H1 (cell line): Measurements from ENCODE around the gene ASPRV1. TPM values are rescaled to one million over a fixed set of nuclear protein-coding genes. Genes with fewer than 3 reads are reported as not detected.

Experiments used
- CTCF ChIA-PET: fragments of 300-600 bp; sonication (Branson Sonifier 250); formaldehyde crosslinking; loops from one replicate; lab custom pipeline; 2021; ENCODE audit not compliant: partially characterized antibody; lab: Charles Lee
- POLR2A ChIA-PET: fragments of 300-600 bp; sonication (Branson Sonifier 250); formaldehyde crosslinking; loops from one replicate; lab custom pipeline; 2021; ENCODE audit warnings: inconsistent platforms; ENCODE audit not compliant: partially characterized antibody; lab: Charles Lee
- DNase-seq, 2 experiments: peaks; one replicate each; pipeline versions ENCODE4 v3.0.0 to v3.0.0-alpha.2; 2010 to 2022; ENCODE audit warnings: low spot score in 2 of 2, low read depth in 1 of 2, mixed read lengths in 1 of 2
- FAIRE-seq: peaks from 2 replicates; lab custom pipeline; 2011; peaks lifted over from hg19 to GRCh38; lab: Jason Lieb, UNC
- H2AFZ ChIP-seq: 2 replicates; pipeline ENCODE4 v1.8.1; 2012; ENCODE audit warnings: low read length, inconsistent platforms
- H2AK5ac ChIP-seq: 2 replicates; pipeline ENCODE4 v1.6.1; 2013; ENCODE audit warnings: low read depth, low read length
- H2BK120ac ChIP-seq: replicated peaks from 2 replicates; pipeline ENCODE3; 2013; ENCODE audit warnings: low read depth, low read length, inconsistent platforms
- H2BK12ac ChIP-seq: 2 replicates; pipeline ENCODE4 v1.6.1; 2013; ENCODE audit warnings: low read depth, low read length
- H2BK15ac ChIP-seq: 2 replicates; pipeline ENCODE4 v1.6.1; 2013; ENCODE audit warnings: low read length
- H2BK20ac ChIP-seq: 2 replicates; pipeline ENCODE4 v1.6.1; 2013; ENCODE audit warnings: low read length
- H2BK5ac ChIP-seq: 2 replicates; pipeline ENCODE4 v1.6.1; 2013; ENCODE audit warnings: low read depth, low read length
- H3K14ac ChIP-seq: 2 replicates; pipeline ENCODE4 v1.6.1; 2013; ENCODE audit warnings: inconsistent platforms; ENCODE audit not compliant: insufficient read length
- H3K18ac ChIP-seq: 2 replicates; pipeline ENCODE4 v1.6.1; 2013; ENCODE audit warnings: low read length; ENCODE audit errors: extremely low read depth
- H3K23ac ChIP-seq: 2 replicates; pipeline ENCODE4 v1.6.1; 2013; ENCODE audit warnings: inconsistent platforms; ENCODE audit not compliant: insufficient read length
- H3K23me2 ChIP-seq: 2 replicates; pipeline ENCODE4 v1.6.1; 2013; ENCODE audit warnings: low read depth, low read length
- H3K27ac ChIP-seq: 2 replicates; pipeline ENCODE4 v1.6.1; 2011; ENCODE audit warnings: low read depth, low read length, inconsistent platforms
- H3K27me3 ChIP-seq, 4 experiments: replicated peaks in 1 of 4; 1 replicate in 1 of 4; 2 replicates in 3 of 4; pipeline versions ENCODE4 v1.6.1 to v1.8.1; 2011 to 2013; ENCODE audit warnings: low read length in 3 of 4, mild to moderate bottlenecking in 3 of 4, inconsistent platforms in 2 of 4, mixed read lengths in 2 of 4, moderate library complexity in 1 of 4; ENCODE audit not compliant: control insufficient read depth in 3 of 4, insufficient read depth in 3 of 4; ENCODE audit errors: extremely low read depth in 1 of 4
- H3K36me3 ChIP-seq, 4 experiments: 2 replicates each; pipeline versions ENCODE4 v1.6.1 to v1.8.1; 2011 to 2013; ENCODE audit warnings: mild to moderate bottlenecking in 4 of 4, low read length in 3 of 4, moderate library complexity in 2 of 4, control low read depth in 1 of 4, inconsistent platforms in 1 of 4; ENCODE audit not compliant: insufficient read depth in 4 of 4, control insufficient read depth in 2 of 4
- H3K4ac ChIP-seq: replicated peaks from 2 replicates; pipeline ENCODE3; 2013; ENCODE audit warnings: low read length, low read depth, mixed read lengths, inconsistent platforms; ENCODE audit not compliant: insufficient read length
- H3K4me1 ChIP-seq, 4 experiments: replicated peaks in 1 of 4; 1 replicate in 1 of 4; 2 replicates in 3 of 4; pipeline versions ENCODE4 v1.6.1 to v1.8.1; 2011 to 2013; ENCODE audit warnings: low read length in 3 of 4, inconsistent platforms in 2 of 4, mixed read lengths in 1 of 4; ENCODE audit not compliant: insufficient read depth in 4 of 4, control insufficient read depth in 3 of 4
- H3K4me2 ChIP-seq, 2 experiments: 2 replicates each; pipeline versions ENCODE4 v1.6.1 to v1.8.1; 2011 to 2013; ENCODE audit warnings: low read depth in 2 of 2, low read length in 2 of 2, control low read depth in 1 of 2, inconsistent platforms in 1 of 2, mild to moderate bottlenecking in 1 of 2; ENCODE audit not compliant: insufficient read depth in 1 of 2
- H3K4me3 ChIP-seq, 4 experiments: fragments of 200-600, 300-600 bp in 1 of 4; sonication (generic), shearing (Covaris generic), sonication (Bioruptor Twin) in 1 of 4; 2 replicates each; pipeline versions ENCODE4 v1.5.1 to v1.8.1; 2011 to 2016; ENCODE audit warnings: low read length in 4 of 4, low read depth in 3 of 4, control low read depth in 2 of 4, inconsistent platforms in 2 of 4, mild to moderate bottlenecking in 2 of 4, mixed read lengths in 1 of 4, moderate library complexity in 1 of 4; ENCODE audit not compliant: insufficient read depth in 2 of 4; ENCODE audit errors: extremely low read depth in 1 of 4
- H3K56ac ChIP-seq: replicated peaks from 2 replicates; pipeline ENCODE3; 2013; ENCODE audit warnings: low read depth, mild to moderate bottlenecking, mixed read lengths, low read length, inconsistent platforms; ENCODE audit not compliant: insufficient read length
- H3K79me1 ChIP-seq: 2 replicates; pipeline ENCODE4 v1.6.1; 2013; ENCODE audit warnings: low read depth, low read length, control low read depth
- H3K79me2 ChIP-seq, 2 experiments: 2 replicates each; pipeline versions ENCODE4 v1.6.1 to v1.8.1; 2012 to 2013; ENCODE audit warnings: low read length in 2 of 2, mild to moderate bottlenecking in 2 of 2, inconsistent platforms in 1 of 2; ENCODE audit not compliant: insufficient read depth in 2 of 2, control insufficient read depth in 1 of 2
- H3K9ac ChIP-seq, 4 experiments: replicated peaks in 1 of 4; 1 replicate in 1 of 4; 2 replicates in 3 of 4; pipeline versions ENCODE4 v1.6.1 to v1.8.1; 2011 to 2013; ENCODE audit warnings: low read depth in 3 of 4, low read length in 3 of 4, control low read depth in 2 of 4, mild to moderate bottlenecking in 2 of 4, moderate library complexity in 2 of 4, inconsistent platforms in 1 of 4; ENCODE audit errors: extremely low read depth in 1 of 4
- H3K9me3 ChIP-seq, 2 experiments: 2 replicates each; pipeline versions ENCODE4 v1.6.1 to v1.8.1; 2012 to 2013; ENCODE audit warnings: mild to moderate bottlenecking in 2 of 2, moderate library complexity in 2 of 2, control low read depth in 1 of 2, inconsistent platforms in 1 of 2, low read depth in 1 of 2, low read length in 1 of 2, mixed read lengths in 1 of 2; ENCODE audit not compliant: insufficient read depth in 2 of 2
- H4K20me1 ChIP-seq, 2 experiments: replicated peaks in 1 of 2; 2 replicates each; pipeline versions ENCODE3 to v1.8.1; 2011 to 2013; ENCODE audit warnings: inconsistent platforms in 2 of 2, low read length in 2 of 2, mild to moderate bottlenecking in 1 of 2; ENCODE audit not compliant: insufficient read depth in 2 of 2, control insufficient read depth in 1 of 2
- H4K5ac ChIP-seq: 2 replicates; pipeline ENCODE4 v1.6.1; 2013; ENCODE audit warnings: low read length, low read depth, mixed read lengths, inconsistent platforms; ENCODE audit not compliant: insufficient read length
- H4K8ac ChIP-seq: 2 replicates; pipeline ENCODE4 v1.8.0; 2013; ENCODE audit warnings: mild to moderate bottlenecking, moderate library complexity, low read length, inconsistent platforms; ENCODE audit not compliant: insufficient read depth; ENCODE audit errors: extremely low read depth
- H4K91ac ChIP-seq: replicated peaks from 2 replicates; pipeline ENCODE3; 2013; ENCODE audit warnings: low read length, mixed read lengths, inconsistent platforms; ENCODE audit not compliant: insufficient read length
- CREB1 ChIP-seq: IDR thresholded peaks from 2 replicates; pipeline ENCODE4 v1.6.1; 2012; ENCODE audit warnings: inconsistent platforms
- SP2 ChIP-seq: IDR thresholded peaks from 2 replicates; pipeline ENCODE4 v1.6.1; 2012; ENCODE audit warnings: mild to moderate bottlenecking, low read length, inconsistent platforms
- TAF7 ChIP-seq: optimal IDR thresholded peaks from 2 replicates; pipeline ENCODE3; 2011; ENCODE audit warnings: low read depth, mild to moderate bottlenecking, inconsistent platforms, low read length, moderate library complexity, borderline replicate concordance
- WGBS, 2 experiments: shearing (Covaris generic) in 1 of 2; methylation state at CpG; one replicate each; pipeline versions ENCODE4 v1.1.6 to v1.1.7; 2013 to 2015; ENCODE audit warnings: low lambda C conversion rate in 2 of 2, mixed read lengths in 2 of 2, inconsistent platforms in 1 of 2, low coverage in 1 of 2, missing lambda C conversion rate in 1 of 2; ENCODE audit not compliant: insufficient replicate concordance in 2 of 2, insufficient coverage in 1 of 2, insufficient read length in 1 of 2; ENCODE audit errors: extremely low coverage in 1 of 2, missing lambda C conversion rate in 1 of 2; 5-methylcytosine and 5-hydroxymethylcytosine counted together
- polyA plus RNA-seq, 7 experiments: library from polyadenylated mRNA; depleted of rRNA in 3 of 7; stranded (reverse) in 5 of 7; unstranded in 2 of 7; fragments of >200 nt in 5 of 7; fragments of 200-250 nt in 2 of 7; gene quantifications; 1 replicate in 5 of 7; 2 replicates in 1 of 7; 4 replicates in 1 of 7; pipeline versions ENCODE4 v1.2.1 to v1.2.3, GENCODE V29; 2011 to 2013; ENCODE audit warnings: missing spikeins in 2 of 7, mixed read lengths in 2 of 7
- total RNA-seq: library from RNA; stranded (reverse); fragmentation: NEBNext Ultra II Directional; extraction: Animal tissue kit (Norgen Biotek cat#: 25700); gene quantifications from 2 replicates; pipeline ENCODE4 v1.2.1, GENCODE V29; 2021

Gene ASPRV1
- total and polyA plus RNA-seq, 2 of the 8 experiments (the other 6 are each of a cell fraction or from before 2014, with no cell fraction given): 0.59 to 0.95 TPM

GRCh38 chr2:69940691-69941090 lies 20.7 kb downstream of the ASPRV1 start:
- TF ChIP-seq TAF7 (no peak), CREB1 (no peak), SP2 (no peak)
- FAIRE-seq: no peak
- Histone ChIP-seq H3K27ac (no peak overlapping the region), H4K8ac (no peak overlapping the region), H3K4ac (no peak overlapping the region), H2BK120ac (no peak overlapping the region), H3K18ac (no peak overlapping the region), H3K79me1 (no peaks in the 10 kb centered on the region), H3K9ac (no peak overlapping the region), H2BK15ac (no peak overlapping the region), H3K23ac (no peak overlapping the region), H3K14ac (no peak overlapping the region), H2AFZ (no peak overlapping the region), H4K20me1 (no peaks in the 10 kb centered on the region), H3K4me2 (no peak overlapping the region), H3K79me2 (no peaks in the 10 kb centered on the region), H3K27me3 (no peaks in the 10 kb centered on the region; a peak in 1 of 7 replicates), H3K56ac (no peak overlapping the region), H3K4me3 (no peak overlapping the region), H3K9me3 (no peaks in the 10 kb centered on the region), H2BK20ac (no peak overlapping the region), H2BK12ac (no peak overlapping the region), H3K4me1 (peaks cover 0 to 3% (median 1%) of the 10 kb centered on the region in 4 experiments; a peak in 1 of 7 replicates), H4K91ac (no peak overlapping the region), H3K36me3 (peaks cover 0 to 4% (median 0%) of the 10 kb centered on the region in 4 experiments; a peak in 1 of 8 replicates), H3K23me2 (no peaks in the 10 kb centered on the region), H2BK5ac (no peak overlapping the region), H2AK5ac (no peak overlapping the region), H4K5ac (no peak overlapping the region)
- ChIA-PET CTCF (interaction anchor here (0.7 to 3.5 kb wide), 3 partner anchors 14 to 200 kb away, joined by 3 to 12 read pairs (median 3); no protein-coding TSS in a partner anchor), POLR2A (interaction anchor here (1.4 to 1.6 kb wide), 2 partner anchors 27 to 144 kb away, joined by 5 to 7 read pairs; no protein-coding TSS in a partner anchor)
- no peak for DNase-seq
- WGBS, 2 experiments: 94% methylated on average over 8 of the region's 8 CpGs; no CpG with 5 or more reads in 1 of the 2 experiments
